PFSK-1 (cell line): ENCODE results near the gene PIKFYVE.

ENCODE experiments used
- FOXP2 ChIP-seq: optimal IDR thresholded peaks from 2 replicates; pipeline ENCODE3; 2011; ENCODE audit warnings: borderline replicate concordance, control low read depth, inconsistent platforms; ENCODE audit not compliant: insufficient read depth; ENCODE audit errors: extremely low read length, extremely low read depth
- POLR2AphosphoS5 ChIP-seq: IDR thresholded peaks from 2 replicates; pipeline ENCODE4 v1.6.1; 2012; ENCODE audit warnings: low read depth, mild to moderate bottlenecking, control low read depth, low read length, moderate library complexity
- REST ChIP-seq, 2 experiments: IDR thresholded peaks; 2 replicates each; pipeline versions ENCODE4 v1.6.1 to v1.8.0; 2011 to 2012; ENCODE audit warnings: low read depth in 2 of 2, low read length in 2 of 2, control low read depth in 1 of 2, inconsistent platforms in 1 of 2, mild to moderate bottlenecking in 1 of 2, moderate library complexity in 1 of 2; ENCODE audit not compliant: insufficient read depth in 1 of 2
- SIN3A ChIP-seq: IDR thresholded peaks from 2 replicates; pipeline ENCODE4 v1.6.1; 2012; ENCODE audit warnings: mild to moderate bottlenecking, low read length, moderate library complexity, borderline replicate concordance; ENCODE audit not compliant: insufficient read depth
- TAF1 ChIP-seq: IDR thresholded peaks from 2 replicates; pipeline ENCODE4 v1.6.1; 2012; ENCODE audit warnings: low read length, control low read depth, borderline replicate concordance; ENCODE audit not compliant: insufficient read depth

The PIKFYVE gene

DNA sequence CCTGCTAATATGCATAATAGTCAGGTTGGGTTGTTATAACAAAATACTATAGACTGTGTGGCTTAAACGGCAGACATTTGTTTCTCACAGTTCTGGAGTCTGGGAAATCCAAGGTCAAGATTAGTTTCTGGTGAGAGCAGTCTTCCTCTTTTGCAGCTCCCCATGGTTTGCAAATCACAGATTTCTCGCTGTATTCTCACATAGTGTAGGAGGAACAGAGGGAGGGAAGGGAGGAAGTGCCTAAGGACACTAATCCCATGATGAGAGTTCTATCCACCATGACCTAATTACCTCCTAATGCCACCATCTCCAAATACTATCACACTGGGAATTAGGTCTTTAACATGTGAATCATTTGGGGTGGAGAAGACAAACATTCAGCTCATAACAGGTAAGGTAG lies 120.5 kb downstream of the PIKFYVE start:
- TF ChIP-seq REST (IDR thresholded peaks at IDR 0.05; ENCODE audit: insufficient read depth in 1 of 2, low read depth in 2 of 2, low read length in 2 of 2), result no peak
- no peak for TF ChIP-seq SIN3A
- TF ChIP-seq FOXP2, result no peak
- no peak for TF ChIP-seq TAF1
- TF ChIP-seq POLR2AphosphoS5, result no peak

DNA sequence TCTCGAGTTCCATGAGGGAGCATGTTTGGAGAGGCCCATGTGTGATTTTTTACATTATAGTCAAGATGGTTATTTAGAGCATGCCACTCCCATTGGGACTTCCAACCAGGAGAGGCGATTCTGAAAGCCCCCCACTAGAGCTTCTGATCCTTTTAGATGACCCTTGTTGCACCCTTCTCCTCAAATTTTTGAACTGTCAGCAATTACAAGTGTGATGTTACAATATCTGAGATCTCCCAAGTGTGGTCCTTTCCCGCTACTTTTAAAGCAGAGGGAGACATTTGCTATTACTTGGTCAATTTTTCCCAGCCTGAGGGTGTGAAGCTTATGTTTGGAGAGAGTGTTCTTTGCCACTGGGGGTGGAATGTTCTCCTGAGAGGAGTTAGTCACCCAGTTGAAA lies 123.9 kb downstream of the PIKFYVE start:
- TF ChIP-seq POLR2AphosphoS5, result no peak
- TF ChIP-seq FOXP2, result no peak
- TF ChIP-seq TAF1, result no peak
- no peak for TF ChIP-seq SIN3A
- TF ChIP-seq REST (IDR thresholded peaks at IDR 0.05; ENCODE audit: insufficient read depth in 1 of 2, low read depth in 2 of 2, low read length in 2 of 2), result no peak

DNA sequence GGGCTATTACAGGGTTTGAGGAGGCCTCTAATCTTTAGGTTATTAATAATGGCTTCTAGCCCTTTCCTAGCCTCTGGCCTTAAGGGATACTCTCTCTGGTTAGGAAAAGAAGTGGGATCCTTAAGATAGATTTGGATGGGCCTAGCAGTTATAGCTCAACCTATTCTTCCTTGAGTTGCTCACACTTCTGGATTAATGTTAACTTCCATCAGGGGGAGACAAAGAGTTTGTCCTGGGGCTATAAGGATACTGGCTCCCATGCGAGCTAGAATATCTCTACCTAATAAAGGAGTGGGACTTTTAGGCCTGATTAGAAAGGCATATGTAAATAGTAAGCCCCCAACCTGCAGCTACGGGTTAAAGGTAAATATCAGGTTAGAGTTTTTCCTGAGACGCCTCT lies 126.2 kb downstream of the PIKFYVE start:
- TF ChIP-seq TAF1, result no peak
- TF ChIP-seq REST (IDR thresholded peaks at IDR 0.05; ENCODE audit: insufficient read depth in 1 of 2, low read depth in 2 of 2, low read length in 2 of 2), result no peak
- no peak for TF ChIP-seq FOXP2
- TF ChIP-seq POLR2AphosphoS5, result no peak
- no peak for TF ChIP-seq SIN3A

DNA sequence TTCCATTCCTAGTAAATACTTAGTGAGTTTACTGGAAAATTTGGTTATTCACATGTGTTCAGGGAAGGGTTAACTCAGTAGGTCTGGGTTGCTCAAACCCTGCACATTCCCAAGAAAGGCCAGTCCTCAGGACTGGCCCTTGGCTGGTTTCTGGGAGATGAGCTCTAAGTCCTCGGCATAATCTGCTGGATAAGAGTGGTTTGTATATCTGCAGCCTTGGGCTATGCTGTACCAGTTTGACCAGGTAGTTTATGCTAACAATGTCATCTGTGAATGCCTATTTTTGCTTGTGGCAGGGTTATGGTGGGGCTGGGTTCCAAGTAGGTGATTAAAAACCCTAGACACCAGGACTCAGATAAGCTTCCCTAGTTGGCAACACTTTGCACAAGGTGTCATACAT lies 133.1 kb downstream of the PIKFYVE start:
- TF ChIP-seq SIN3A (no peak), REST (IDR thresholded peaks at IDR 0.05; ENCODE audit: insufficient read depth in 1 of 2, low read depth in 2 of 2, low read length in 2 of 2) (no peak), TAF1 (no peak), FOXP2 (no peak), POLR2AphosphoS5 (no peak)

GRCh38 chr2:208406474-208407451 lies 140.7 kb downstream of the PIKFYVE start, which contains the start of gene PTH2R:
TSS of gene PTH2R (plus strand) at chr2:208406792. CDS start at chr2:208407044, 252 bp downstream.
- no peak for TF ChIP-seq TAF1
- TF ChIP-seq FOXP2, result no peak
- TF ChIP-seq POLR2AphosphoS5, result no peak
- no peak for TF ChIP-seq SIN3A
- no peak for TF ChIP-seq REST (IDR thresholded peaks at IDR 0.05; ENCODE audit: insufficient read depth in 1 of 2, low read depth in 2 of 2, low read length in 2 of 2)
